GM18951 (cell line): ENCODE results near the gene G6PC3.

Source experiments
- POLR2A ChIP-seq: IDR thresholded peaks from 4 replicates; pipeline ENCODE4 v1.6.1; 2011; ENCODE audit warnings: mild to moderate bottlenecking; ENCODE audit not compliant: insufficient read length, insufficient read depth; ENCODE audit errors: extremely low read depth
- in situ Hi-C: fragments of 300-500 bp; cut with MboI; formaldehyde crosslinking; loops from one replicate; pipeline ENCODE4 v1.12.0; 2022; ENCODE audit warnings: low sequenced_read_pairs, mixed read lengths, inconsistent platforms; ENCODE audit not compliant: unreplicated experiment

The G6PC3 gene

GRCh38 chr17:44121997-44122815 lies 51.7 kb downstream of the G6PC3 start:
- no peak for TF ChIP-seq POLR2A
- in situ Hi-C loops: no loop called here

GRCh38 chr17:44122816-44123355 lies 52.4 kb downstream of the G6PC3 start:
- in situ Hi-C loops: no loop called here
- TF ChIP-seq POLR2A: no peak

GRCh38 chr17:44123356-44124117 lies 53.0 kb downstream of the G6PC3 start, which contains the start of gene HDAC5:
Gene HDAC5 (minus strand): TSS chr17:44123641. CDS start chr17:44117515, 6,126 bp downstream.
- TF ChIP-seq POLR2A: peak; percentile 53
- in situ Hi-C loops: no loop called here

GRCh38 chr17:44124118-44124438 lies 53.5 kb downstream of the G6PC3 start:
- in situ Hi-C loops: no loop called here
- TF ChIP-seq POLR2A: no peak
